G401 (cell line): Measurements from ENCODE around the gene ZNF410. TPM values are rescaled to one million over a fixed set of nuclear protein-coding genes. Genes with fewer than 3 reads are reported as not detected.

ENCODE experiments used
- DNase-seq: peaks from one replicate; pipeline ENCODE4 v3.0.0-alpha.2; 2015; ENCODE audit warnings: low spot score
- in situ Hi-C: cut with HindIII; loops from 2 replicates; pipeline ENCODE4 v1.10.0; 2016; ENCODE audit warnings: low sequenced_read_pairs, mixed read lengths
- total RNA-seq: library from RNA; depleted of rRNA; stranded (reverse); fragments of >200 nt; shearing (Covaris generic); gene quantifications from 2 replicates; pipeline ENCODE4 v1.2.3, GENCODE V29; 2014; rRNA removed

Gene ZNF410
- total RNA-seq, 1 experiment from 2014 or later = 51.9 TPM

GRCh38 chr14:73944432-73945158 is 57.9 kb downstream of the ZNF410 start:
- no peak for DNase-seq
- in situ Hi-C loops = no loop called here

- in situ Hi-C loops = no loop called here
- DNase-seq = no peak
These were observed 58.6 kb downstream of the ZNF410 start for GRCh38 chr14:73945159-73945670.

- in situ Hi-C loops = no loop called here
These were observed 63.4 kb downstream of the ZNF410 start, which contains the start of the genes COQ6 and FAM161B for GRCh38 chr14:73949752-73950734. COQ6 (plus strand) TSS chr14:73950302; CDS start chr14:73950333, 31 bp downstream. FAM161B (minus strand) TSS chr14:73950094; CDS start chr14:73950026, 68 bp downstream.

GRCh38 chr14:73953731-73954130 is 67.1 kb downstream of the ZNF410 start:
- no peak for DNase-seq
- in situ Hi-C loops = no loop called here

More at GRCh38 chr14:73949752-73950734, 63.4 kb downstream of the ZNF410 start, which contains the start of the genes COQ6 and FAM161B:
- DNase-seq = peak; percentile 98

GRCh38 chr14:73955674-73956073 is 69.0 kb downstream of the ZNF410 start:
- in situ Hi-C loops = no loop called here
- DNase-seq = no peak

GRCh38 chr14:73958591-73958990 is 71.9 kb downstream of the ZNF410 start:
- no peak for DNase-seq
- in situ Hi-C loops = no loop called here

GRCh38 chr14:73961192-73961591 is 74.5 kb downstream of the ZNF410 start:
- in situ Hi-C loops = no loop called here
- DNase-seq = no peak

- in situ Hi-C loops = no loop called here
- no peak for DNase-seq
These were observed 78.6 kb downstream of the ZNF410 start for GRCh38 chr14:73965216-73965615.

- no peak for DNase-seq
- in situ Hi-C loops = no loop called here
These were observed 82.2 kb downstream of the ZNF410 start for GRCh38 chr14:73968885-73969284.

GRCh38 chr14:73973497-73973896 is 86.8 kb downstream of the ZNF410 start:
- in situ Hi-C loops = no loop called here
- no peak for DNase-seq

- DNase-seq = no peak
- in situ Hi-C loops = no loop called here
These were observed 89.5 kb downstream of the ZNF410 start for GRCh38 chr14:73976125-73976524.

GRCh38 chr14:73977896-73978295 is 91.2 kb downstream of the ZNF410 start:
- no peak for DNase-seq
- in situ Hi-C loops = no loop called here

Other genes starting within 250 kb of the ZNF410 start
- 18.8 and 32.8 TPM in 2 replicates for gene DNAL1, start 241.9 kb upstream of the ZNF410 start, total RNA-seq
- 65.8 and 80.4 TPM in 2 replicates for gene PNMA1, start 172.5 kb upstream of the ZNF410 start, total RNA-seq
- 2.1 and 6.6 TPM in 2 replicates for gene PTGR2, start 35.0 kb upstream of the ZNF410 start, total RNA-seq
- gene FAM161B, start 63.2 kb downstream of the ZNF410 start, total RNA-seq = 1.6 and 1.8 TPM in 2 replicates
- gene COQ6, start 63.4 kb downstream of the ZNF410 start, total RNA-seq = 38.2 and 45.8 TPM in 2 replicates
- gene ENTPD5, start 132.4 kb downstream of the ZNF410 start, total RNA-seq = 4.9 and 8.1 TPM in 2 replicates
- 2.5 and 4.5 TPM in 2 replicates for gene BBOF1, start 132.5 kb downstream of the ZNF410 start, total RNA-seq
- gene ALDH6A1, start 197.6 kb downstream of the ZNF410 start, total RNA-seq = 20.3 and 35.6 TPM in 2 replicates
- 12.9 and 22.4 TPM in 2 replicates for gene LIN52, start 198.1 kb downstream of the ZNF410 start, total RNA-seq